Prostate gland (tissue), 2 donors: ENCODE measurements around the gene PIGK.

Source experiments
- CTCF ChIP-seq, 4 experiments: fragments of 200-600 bp in 2 of 4; fragments of 450-650 bp in 2 of 4; sonication (generic) in 2 of 4; IDR thresholded peaks; 1 replicate in 3 of 4; 2 replicates in 1 of 4; pipeline ENCODE4 v1.5.1; 2016 to 2019; ENCODE audit warnings: antibody characterized with exemption in 4 of 4, mild to moderate bottlenecking in 2 of 4, moderate library complexity in 2 of 4
- POLR2AphosphoS5 ChIP-seq: sonication (generic); formaldehyde crosslinking; IDR thresholded peaks from one replicate; pipeline ENCODE4 v1.6.1; 2017; ENCODE audit warnings: antibody characterized with exemption

DNA sequence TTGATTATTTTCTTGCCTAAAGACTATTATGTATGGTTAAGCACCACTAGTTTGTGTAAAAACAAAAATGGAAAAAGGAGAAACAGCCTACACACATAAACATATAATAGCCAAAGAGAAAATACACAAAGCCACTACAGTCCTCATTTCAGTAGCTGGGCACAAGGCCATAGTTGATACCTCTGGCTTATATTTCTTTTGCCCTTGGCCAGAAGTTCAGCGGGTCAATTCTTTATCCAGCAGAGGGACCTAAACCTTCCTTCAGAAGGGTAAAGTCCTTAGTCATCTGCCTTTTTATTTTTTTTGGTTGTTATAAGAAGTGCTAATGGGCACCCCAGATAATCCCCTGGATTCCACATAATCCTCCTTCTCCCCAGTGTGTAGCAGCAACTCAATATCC, 134.1 kb downstream of the PIGK start:
- TF ChIP-seq POLR2AphosphoS5 (no peak), CTCF (IDR thresholded peaks at IDR 0.05) (no peak)
